ENCODE results near the gene OSM.

OSM gene

DNA sequence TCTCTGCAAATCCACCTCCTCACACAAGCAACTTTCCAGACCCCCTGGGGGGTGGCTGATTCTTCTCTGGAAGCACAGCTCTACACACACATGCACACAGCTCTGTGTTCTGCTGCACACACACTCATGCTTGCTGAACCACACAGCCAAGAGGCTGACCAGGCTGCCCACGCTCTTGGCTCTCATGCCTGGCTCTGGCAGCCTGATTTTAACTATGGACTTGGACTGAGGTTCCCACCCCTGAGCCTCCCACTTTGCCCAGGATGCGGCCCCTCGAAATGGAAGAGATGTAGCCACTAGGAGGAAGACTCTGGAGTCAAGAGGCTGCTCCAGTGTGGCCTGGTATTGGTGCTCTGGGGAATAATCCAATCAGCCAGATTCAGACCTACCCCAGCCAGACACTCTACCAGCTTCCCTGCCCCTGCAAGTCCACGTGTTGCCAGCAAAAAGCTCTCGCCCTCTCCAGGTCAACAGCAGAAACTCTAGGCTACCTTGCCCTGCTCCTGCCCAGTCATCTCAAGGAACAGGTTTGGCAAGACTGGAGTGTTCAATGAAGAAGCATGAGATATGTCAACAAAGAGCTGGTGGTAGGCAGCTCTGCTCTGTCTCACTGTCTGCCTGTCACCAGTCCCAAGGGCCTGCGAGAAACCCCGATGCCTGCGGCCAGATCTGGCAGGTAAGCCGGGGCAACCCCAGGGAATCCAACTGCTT is 31.5 kb upstream of the OSM start:
- DNase-seq (ENCODE audit: low read depth), result no peak

DNA sequence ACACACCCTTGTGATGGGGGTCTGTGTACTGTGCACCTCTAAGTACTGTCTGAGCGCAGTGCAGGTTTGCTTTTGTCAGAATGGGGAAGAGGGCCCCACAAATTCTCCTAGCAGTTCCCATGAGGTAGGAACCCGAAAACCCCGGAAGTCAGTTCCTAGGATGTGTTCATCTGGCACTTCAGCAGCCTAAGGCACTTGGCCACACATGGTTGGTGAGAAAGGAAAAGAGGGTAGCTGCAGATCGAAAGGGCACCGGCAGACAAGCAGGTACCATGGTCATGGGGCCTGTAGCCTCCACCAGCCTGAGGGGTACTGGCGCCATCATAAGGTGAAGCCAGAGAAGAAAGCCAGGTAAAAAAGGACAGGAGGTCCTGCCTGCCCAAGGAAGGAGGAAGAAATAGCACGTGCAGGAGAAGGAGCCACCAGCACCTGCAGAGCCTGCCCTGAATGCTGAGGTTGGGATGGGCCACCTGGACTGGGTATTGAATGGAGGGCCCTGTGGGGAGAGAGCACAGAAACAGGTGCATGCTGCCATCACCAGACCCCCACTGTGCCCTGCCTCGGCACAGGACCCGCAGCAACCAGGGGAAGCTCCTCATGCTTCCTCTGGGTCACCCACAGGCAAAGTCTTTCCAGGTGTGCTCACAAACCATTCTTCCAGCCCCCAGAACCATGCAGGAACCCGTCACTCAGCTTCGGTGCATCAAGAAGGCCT is 30.8 kb upstream of the OSM start:
- DNase-seq (ENCODE audit: low read depth), result no peak

DNA sequence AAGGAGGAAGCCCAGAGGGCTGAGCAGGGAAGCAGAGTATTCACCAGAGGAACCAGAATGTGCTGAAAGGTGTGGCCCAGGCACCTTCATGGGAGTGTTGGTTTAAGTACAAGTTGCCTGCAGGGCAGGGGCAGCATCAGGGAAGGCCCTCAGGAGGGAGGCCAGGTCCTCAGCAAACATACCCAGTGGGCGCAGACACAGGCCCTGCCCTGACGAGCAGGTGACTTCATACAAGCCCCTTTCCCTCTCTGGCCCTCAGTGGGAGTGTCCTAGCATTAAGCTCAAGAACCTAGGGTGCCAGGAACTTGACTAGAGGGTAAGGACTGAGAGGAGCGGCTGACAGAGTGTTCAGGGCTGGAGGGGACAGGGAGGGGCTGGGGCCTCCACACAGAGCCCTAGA is 30.2 kb upstream of the OSM start:
- no peak for DNase-seq (ENCODE audit: low read depth)

DNA sequence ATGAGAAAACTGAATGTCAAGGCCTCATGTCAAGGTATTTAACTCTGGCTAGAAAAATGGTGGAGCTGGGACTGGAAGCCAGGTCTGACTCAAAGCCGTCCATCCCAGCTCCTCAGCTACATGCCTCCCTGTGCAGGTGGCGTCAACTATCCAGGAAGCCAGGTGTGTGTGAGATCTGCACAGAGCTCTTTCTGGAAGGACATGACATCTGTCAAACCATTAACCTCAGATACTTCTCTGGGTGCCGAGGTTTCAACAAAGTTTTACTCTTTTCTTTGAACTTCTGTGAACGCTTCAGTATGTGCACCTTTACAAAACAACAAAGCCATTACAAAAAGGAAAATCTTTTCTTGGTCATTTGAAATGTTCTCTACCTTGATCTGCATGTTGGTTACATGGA is 29.7 kb upstream of the OSM start:
- no peak for DNase-seq (ENCODE audit: low read depth)

DNA sequence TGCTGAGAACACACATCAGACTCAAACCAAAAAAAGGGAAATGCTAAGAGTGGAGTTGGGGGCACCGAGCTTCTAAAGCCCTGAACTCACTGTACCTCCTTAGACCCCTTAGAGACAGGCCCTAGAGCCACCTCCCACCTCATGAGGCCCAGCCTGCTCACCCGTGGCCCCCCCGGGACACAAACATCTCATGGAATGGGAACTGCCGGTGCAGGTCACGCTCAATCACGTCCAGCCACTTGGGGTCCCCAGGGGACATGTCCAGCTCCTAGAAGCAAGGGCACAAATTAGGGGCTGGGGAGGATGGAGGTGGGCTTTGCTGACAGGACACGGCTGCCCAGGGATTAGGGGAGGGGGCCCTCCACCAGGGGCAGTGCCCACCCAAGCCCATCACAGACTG is 28.9 kb upstream of the OSM start:
- no peak for DNase-seq (ENCODE audit: low read depth)

DNA sequence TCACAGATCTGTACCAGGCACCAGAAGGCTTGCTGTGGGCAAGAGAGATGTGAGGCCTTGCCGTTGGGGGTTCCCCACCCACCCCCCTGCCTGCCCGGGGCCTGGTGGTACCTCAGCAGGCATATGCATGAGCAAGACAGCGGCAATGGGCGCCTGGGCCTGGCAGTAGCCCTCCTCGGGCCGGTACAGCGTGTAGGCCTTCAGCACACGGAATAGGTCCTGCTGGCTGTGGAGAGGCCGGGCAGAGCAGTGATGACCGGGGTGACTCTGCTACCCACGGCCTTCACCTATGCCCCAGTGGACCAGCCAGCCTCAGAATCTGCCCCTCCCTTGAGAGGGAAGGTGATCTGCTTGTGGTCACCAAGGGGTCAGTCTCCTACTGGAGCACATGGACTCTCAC is 28.2 kb upstream of the OSM start:
- no peak for DNase-seq (ENCODE audit: low read depth)

DNA sequence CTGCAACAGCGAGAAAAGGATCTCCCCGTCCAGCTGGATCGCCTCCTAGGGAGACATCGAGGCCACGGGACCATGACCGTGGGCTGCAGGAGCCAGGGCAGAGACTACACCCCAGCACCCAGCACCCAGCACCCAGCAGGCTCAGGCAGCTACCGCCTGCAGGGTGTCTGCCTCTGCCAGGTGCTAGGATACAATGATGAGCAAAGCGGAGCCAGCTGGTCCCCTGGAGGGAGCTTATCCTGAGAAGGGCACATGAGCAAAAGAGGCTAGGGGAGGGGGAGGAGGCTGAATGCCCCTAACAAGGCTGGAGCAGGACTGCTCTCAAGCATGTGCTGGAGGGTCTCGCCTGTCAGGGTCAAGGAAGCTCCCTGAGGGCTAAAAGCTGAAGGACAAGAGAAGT is 27.4 kb upstream of the OSM start:
- no peak for DNase-seq (ENCODE audit: low read depth)

DNA sequence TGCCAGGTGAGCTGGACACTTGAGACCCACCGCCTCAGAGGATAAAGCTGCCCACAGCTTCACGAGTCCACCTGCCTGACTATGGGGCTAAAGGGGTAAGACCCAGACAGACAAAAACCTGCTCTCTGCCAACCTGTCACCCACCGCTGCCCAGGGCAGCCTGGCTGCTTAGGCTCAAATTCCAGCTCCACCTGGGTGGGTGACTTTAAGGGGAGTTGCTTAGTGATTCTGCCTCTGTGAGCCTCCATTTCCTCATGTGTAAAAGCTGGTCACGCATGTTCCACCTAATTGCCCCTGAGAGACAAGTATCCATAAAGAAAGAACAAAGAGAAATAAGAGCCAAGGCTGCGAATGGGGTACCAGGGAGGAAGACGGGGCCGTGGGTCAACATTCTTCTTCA is 26.4 kb upstream of the OSM start:
- DNase-seq (ENCODE audit: low read depth), result no peak

DNA sequence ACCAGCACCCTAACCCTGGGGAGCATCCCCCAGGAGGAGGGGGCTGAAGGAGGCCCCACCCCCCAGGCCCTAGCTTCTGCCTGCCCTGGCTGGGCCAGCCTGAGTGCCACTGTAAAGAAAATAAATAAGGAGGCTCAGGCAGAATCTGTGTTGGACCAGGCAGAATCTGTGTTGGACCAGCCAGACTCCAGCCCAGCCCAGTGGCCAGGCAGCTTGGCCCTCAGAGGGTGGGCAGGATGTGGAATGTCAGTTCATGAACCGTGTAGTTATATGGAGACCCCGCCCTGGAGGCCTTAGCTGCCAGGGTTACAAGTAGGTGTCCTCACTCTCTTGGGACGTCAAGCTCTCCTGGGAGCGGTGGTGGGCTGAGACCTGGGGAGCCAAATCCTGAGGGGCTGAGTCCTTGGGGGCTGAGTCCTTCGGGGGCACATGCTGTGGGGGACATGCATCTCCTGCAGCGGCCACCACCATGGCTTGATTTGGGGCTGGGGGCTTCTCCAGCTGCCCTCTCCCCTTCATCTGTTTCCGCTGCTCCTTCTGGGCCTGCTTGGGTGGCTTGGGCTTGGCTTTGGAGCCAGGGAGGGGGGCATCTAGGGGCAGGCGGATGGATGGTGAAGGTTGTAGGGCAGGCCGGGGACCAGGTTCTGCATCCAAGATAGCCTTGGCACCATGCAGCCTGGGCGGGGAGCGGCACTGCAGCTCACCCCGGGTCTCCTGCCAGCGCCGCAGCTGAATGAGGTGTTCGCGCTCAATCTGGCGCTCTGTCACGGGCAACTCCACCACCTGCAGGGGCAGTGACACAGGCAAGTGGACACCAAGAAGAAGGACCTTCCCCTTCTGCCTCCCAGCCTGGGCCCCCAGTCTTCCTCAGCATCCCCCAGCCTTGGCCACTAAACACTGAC is 25.7 kb upstream of the OSM start:
- no peak for DNase-seq (ENCODE audit: low read depth)

DNA sequence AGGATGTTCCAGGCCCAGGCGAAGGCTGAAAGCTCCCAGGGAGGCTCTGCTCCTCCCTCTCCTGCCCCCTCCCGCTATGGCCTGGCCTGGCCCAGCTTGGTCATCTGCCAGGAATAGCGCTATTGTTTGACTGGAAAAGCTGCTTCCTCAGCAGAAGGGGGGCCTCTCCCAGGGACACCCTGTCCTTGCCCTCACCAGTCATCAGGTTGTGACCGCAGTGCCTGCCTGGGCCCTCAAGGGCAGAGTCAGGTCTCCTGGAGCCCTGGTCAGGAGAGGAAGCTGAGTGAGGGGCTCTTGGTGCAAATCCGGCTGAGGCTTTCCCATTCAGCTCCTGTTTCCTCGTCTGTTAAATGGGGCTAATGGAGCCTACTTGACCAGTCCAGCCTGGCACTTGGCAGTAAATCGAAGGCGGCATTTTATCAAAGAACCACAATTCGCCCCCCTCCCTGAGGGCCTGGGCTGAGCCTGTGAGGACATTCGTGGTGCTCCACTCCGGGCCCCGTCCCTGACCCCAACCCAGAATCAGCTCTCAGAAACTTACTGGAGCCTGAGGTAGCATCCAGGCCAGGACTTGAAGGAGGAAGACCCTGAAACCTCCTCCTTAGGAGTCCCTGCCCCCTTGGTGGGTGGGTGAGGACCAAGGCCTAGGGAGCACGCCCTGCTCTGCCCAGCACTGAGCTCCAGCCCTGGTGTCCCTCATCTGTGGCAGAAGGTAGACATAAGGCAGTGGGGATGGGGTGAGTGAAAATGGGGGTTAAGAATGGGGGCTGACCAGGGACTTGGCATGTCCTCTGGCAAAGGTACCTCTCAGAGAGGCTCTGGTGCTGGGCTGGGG is 24.6 kb upstream of the OSM start:
- DNase-seq (ENCODE audit: low read depth), result no peak

DNA sequence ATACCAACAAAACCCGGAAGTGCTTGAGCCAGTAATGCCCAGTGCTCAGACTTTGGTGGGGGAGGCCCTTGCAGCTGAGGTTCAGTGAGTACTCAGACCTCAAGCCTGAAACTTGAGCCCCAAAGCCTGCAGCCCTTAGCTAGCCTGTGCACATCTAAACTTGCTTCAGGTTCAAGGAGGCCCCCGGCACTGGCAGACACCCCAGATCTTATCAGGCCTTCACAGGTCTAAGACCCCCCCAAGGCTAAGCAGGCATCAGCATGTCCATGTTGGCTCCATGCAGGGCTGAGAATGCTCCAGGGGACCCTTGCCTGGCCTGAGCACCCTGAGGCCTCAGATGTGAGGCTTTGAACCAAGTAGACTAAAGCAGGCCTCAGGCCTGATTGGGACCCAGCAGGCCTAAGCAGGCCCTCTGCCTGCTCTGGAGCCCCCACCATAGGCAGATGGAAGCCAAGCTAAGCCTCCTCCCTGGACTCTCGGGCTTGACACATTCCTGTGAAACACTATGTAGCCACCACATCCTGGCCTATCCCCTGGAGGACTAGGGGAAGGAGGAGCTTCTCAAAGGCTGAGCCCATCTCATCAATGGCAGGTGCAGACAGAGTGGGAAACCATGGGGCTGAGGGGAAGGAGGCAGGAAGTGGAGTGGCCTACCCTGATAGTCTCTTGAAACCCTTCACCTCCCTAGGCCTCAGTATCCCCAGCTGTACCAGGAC is 23.8 kb upstream of the OSM start:
- no peak for DNase-seq (ENCODE audit: low read depth)

DNA sequence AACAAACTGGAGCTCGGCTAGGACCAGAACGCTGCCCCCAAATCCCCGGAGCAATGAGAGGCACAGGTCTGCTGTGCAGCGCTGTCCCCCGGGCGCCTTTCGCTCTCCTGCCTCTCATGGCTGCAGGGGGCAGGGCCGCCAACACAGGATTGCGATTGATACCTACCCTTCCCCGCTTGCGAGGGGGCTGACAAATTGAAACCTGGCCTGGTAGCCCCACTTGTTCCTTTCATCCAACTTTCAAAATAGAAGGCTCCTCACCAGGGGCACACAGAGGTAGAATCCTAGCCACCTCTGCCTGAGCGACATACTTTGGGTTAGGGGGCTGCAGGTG is 23.3 kb upstream of the OSM start:
- DNase-seq (ENCODE audit: low read depth), result no peak

DNA sequence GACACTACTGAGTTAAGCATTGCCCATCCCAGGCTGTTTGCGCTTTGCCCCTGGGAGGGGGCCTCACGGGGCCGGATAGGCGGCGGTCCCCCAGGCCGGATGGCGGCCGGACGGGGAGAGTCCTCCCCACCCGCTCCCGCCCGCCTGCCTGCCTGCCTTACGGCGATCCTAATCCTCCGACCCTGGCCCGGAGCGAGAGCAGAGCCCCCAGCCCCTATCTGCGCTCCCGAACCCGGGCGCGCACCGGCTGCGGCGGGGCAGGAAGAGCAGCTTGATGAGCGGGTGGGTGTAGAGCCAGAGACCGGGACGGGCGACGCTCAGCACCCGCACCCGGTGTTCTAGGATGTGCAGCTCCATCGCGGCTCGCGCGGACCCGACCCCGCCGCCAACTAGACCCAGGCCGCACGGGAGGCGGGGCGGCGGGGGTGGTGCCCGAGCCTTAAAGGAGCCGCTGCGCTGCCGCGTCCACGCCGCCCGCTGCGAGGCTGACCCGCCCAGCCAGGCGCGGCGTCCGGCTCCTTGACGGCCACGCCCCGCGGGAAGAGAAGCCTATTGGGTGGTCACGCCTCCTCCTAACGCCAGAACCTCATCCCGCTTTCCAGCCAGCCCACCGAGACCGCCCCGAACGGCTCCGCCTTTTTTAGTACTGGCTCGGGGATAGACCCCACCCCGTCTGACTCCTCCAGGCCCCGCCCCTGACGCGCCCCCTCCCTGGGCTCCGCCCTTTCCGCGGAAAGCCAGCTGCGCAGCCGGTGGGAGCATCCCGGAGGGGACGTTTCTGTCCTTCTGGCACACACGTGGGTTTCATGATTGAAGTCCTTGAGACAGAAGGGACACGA is 22.7 kb upstream of the OSM start, which contains the start of gene CASTOR1:
Gene CASTOR1 (minus strand): TSS at position 365 of the 839 bp plus-strand sequence. CDS start 8 bp downstream, at position 357.
- DNase-seq (ENCODE audit: low read depth), result peak; percentile 88

DNA sequence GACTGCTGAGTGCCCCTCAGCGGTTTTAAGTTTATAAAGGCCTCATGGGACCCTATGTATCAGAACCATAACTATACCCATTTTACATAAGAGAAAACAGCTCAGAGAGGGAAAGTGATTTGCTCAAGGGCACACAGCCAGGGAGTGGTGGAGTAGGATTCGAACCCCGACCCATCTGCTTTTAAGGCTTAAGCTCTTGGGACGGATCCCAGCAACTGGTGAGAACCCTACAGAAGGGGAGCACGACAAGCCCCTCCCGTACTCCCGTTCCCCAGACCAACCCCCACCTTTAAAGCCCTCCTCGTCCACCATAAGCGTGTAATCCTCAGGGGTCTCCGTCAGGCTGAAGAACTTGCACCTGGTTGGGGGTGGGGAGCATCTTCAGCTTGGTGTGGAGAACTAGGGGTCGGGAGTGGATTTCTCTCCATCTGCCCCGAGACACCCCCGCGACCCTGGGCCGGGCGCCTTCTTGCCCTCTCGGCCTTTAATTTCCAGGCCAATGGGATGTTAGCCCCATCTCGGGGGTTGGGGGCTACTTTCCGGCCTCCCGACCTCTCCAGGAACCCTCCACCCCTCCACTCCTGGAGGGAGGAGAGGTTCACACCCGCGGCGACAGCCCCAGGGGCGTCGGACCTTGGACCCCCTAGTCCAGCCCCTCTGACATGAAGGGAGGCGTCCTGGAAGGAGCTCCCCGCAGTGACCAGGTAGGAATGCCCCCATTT is 21.9 kb upstream of the OSM start:
- DNase-seq (ENCODE audit: low read depth), result no peak

DNA sequence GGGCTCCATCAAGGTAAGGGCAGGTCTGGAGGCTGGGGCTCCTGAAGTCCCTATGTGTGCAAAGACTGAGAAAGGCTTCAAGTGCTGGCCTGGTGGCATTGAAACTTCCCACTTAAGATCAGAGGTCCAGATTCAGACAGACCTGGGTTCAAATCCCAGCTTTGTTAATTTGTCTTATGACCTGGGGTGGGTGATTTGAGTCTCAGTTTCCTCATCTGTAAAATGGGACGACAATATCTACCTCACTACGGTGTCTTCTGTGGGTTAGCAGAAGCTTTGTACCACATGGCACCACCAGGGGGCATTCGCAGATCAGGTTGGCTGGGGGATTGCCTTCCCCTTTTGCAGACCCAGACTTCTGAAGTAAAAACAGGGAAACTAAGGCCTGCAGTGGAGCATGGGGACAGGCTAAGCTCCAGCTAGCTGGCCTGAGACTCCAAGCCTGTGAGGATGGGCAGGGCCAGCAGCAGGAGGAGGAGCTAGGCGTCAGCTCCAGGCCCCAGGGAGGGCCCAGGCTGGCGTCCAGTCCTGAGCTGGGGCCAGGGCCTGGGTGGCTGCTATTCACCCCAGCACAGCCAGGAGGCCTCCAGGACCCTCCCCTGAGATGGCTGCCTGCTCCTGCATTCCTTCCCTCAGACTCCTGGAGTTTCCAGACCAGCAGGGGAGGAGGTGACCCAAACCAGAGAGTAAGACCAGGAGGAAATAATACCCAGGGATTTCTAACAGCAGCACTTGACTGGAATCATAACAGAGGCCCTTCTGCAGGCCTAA is 21.2 kb upstream of the OSM start:
- peak; percentile 60 for DNase-seq (ENCODE audit: low read depth)

DNA sequence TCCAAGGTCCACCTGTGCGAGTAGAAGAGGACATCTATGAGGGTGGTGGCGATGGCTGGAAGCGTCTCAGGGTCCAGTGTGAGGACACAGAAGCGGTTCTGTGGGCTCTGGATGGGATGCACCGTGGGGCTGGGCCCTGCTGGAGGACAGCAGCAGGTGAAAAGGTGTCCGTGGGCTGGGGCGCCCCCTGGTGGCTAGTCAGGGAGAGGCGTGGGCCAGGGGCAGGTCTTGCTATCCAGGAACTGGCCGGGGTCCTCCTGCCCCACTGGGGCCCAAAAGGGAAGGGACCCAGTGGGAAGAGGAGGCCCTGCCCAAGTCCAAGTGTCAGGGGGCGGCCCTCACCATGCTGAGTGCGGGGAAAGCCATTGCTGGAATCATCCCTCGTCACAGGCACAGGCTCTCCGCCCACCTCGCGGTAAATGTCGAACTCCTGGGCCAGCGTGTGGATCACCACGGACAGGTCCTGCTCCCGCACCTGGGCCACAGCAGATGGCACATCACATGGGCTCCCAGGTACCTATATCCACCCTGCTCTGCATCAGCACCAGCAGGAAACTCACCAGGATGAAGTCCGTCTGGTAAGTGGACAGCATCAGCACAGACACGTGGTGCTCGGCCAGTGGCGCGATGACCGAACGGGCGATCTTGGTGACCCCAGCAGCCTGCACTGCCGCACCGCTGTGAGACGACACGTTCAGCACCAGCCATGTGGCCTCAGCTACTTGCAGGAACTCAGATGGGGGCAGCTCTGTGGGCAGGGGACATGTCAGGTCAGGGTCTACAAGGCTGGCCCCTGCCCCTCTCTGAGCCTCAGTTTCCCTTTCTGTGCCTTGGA is 20.4 kb upstream of the OSM start:
- DNase-seq (ENCODE audit: low read depth), result no peak

DNA sequence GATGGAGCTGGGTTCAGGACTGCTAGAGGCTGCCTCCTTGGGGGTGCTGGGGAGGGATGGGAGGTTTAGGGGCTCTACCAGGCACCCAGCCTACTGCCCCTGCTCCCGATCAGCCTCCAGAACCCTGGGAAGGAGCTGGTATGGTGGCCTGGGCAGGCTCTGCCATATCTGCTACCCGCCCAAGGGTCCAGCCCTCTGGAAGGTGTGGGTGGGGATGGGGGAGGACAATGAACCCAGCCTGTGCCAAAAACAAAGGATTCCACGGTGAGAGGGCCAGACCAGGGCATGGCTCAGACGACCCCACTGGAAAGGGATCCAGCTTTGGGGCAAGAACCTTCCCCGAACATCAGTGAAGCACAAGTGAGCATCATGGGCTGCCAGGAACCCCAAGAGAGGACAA is 19.7 kb upstream of the OSM start:
- DNase-seq (ENCODE audit: low read depth), result no peak

DNA sequence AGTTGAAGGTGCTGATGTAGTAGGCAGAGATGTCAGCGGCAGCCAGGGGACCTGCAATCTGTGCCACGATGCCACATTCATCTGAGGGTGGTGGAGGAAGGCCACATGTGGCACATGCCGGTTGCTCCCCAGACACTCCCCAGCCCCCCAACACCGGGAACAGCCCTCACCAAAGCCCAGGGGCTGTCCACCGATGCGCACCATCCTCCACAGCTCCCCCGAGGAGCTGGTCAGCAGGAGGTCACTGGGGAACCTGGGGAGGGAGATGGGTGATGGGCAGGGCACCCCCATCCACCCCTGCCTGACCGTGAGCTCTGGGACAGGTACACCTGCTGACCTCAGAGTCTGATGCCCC is 19.2 kb upstream of the OSM start:
- no peak for DNase-seq (ENCODE audit: low read depth)
